Right lobe of liver (tissue), 4 donors: ENCODE measurements around the gene CDC14A.

Experiments
- POLR2A ChIP-seq: fragments of 450-650 bp; IDR thresholded peaks from one replicate; pipeline ENCODE4 v1.6.1; 2017; ENCODE audit warnings: antibody characterized with exemption, mild to moderate bottlenecking
- TF ChIP-seq, protein P1 (sequence below), 4 donors: fragments of 200-600 bp in 3 of 4; fragments of 450-650 bp in 1 of 4; IDR thresholded peaks; one replicate each; pipeline versions ENCODE4 v1.5.1 to v1.8.0; 2016 to 2022; ENCODE audit warnings: antibody characterized with exemption in 4 of 4, mild to moderate bottlenecking in 2 of 4
- donor health status: DM: no; HTN: no; CAD: no.
- donor health status: DM: no; HTN: no; CAD: no.
- donor health status: DM: no; HTN: yes; CAD: no.

DNA sequence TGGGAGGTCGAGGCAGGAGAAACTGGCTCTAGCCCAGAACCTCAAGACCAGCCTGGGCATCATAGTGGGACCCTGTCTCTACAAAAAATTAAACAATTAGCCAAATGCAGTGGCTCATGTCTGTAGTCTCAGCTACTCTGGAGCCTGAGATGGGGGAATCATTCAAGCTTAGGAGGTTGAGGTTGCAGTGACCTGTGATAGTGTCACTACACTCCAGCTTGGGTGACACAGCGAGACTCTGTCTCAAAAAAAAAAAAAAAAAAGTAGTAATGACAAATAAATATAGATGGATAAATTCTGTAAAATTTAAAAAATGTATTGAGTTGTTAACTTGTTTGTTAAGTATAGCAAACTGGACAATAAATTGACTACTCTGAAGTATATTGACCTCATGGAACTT is 5.9 kb upstream of the CDC14A start:
- TF ChIP-seq, protein P1, sequence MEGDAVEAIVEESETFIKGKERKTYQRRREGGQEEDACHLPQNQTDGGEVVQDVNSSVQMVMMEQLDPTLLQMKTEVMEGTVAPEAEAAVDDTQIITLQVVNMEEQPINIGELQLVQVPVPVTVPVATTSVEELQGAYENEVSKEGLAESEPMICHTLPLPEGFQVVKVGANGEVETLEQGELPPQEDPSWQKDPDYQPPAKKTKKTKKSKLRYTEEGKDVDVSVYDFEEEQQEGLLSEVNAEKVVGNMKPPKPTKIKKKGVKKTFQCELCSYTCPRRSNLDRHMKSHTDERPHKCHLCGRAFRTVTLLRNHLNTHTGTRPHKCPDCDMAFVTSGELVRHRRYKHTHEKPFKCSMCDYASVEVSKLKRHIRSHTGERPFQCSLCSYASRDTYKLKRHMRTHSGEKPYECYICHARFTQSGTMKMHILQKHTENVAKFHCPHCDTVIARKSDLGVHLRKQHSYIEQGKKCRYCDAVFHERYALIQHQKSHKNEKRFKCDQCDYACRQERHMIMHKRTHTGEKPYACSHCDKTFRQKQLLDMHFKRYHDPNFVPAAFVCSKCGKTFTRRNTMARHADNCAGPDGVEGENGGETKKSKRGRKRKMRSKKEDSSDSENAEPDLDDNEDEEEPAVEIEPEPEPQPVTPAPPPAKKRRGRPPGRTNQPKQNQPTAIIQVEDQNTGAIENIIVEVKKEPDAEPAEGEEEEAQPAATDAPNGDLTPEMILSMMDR (IDR thresholded peaks at IDR 0.05): no peak
- TF ChIP-seq POLR2A: no peak
